ENCODE results near the gene ORC3.

- TF ChIP-seq CTCF (conservative IDR thresholded peaks at IDR 0.05; ENCODE audit: low read depth, low read length): no peak
- no peak for TF ChIP-seq POLR2A (IDR thresholded peaks at IDR 0.05; ENCODE audit: low read depth, low read length)
- no peak for TF ChIP-seq CEBPB (IDR thresholded peaks at IDR 0.05; ENCODE audit: low read depth, low read length)
- TF ChIP-seq ELK1 (IDR thresholded peaks at IDR 0.05; ENCODE audit: borderline replicate concordance, low read depth, low read length): no peak
- TF ChIP-seq MAZ (IDR thresholded peaks at IDR 0.05; ENCODE audit: borderline replicate concordance, low read depth, low read length): no peak
- TF ChIP-seq RFX5 (IDR thresholded peaks at IDR 0.05; ENCODE audit: low read depth, low read length): no peak
- no peak for TF ChIP-seq RAD21 (IDR thresholded peaks at IDR 0.05; ENCODE audit: low read length)
- TF ChIP-seq BHLHE40 (IDR thresholded peaks at IDR 0.05; ENCODE audit: low read depth, low read length): no peak
- TF ChIP-seq USF2 (IDR thresholded peaks at IDR 0.05; ENCODE audit: low read depth, low read length): no peak
- TF ChIP-seq MXI1 (IDR thresholded peaks at IDR 0.05; ENCODE audit: borderline replicate concordance, low read depth, low read length): no peak
- TF ChIP-seq NFE2L2 (IDR thresholded peaks at IDR 0.05; ENCODE audit: low read depth, low read length): no peak
- no peak for TF ChIP-seq SMC3 (IDR thresholded peaks at IDR 0.05; ENCODE audit: low read depth, low read length)
These were observed 43.9 kb downstream of the ORC3 start for GRCh38 chr6:87633851-87634250.

Data from IMR-90 (cell line).